H9 (cell line): ENCODE results near the gene MYO7B. TPM values are rescaled to one million over a fixed set of nuclear protein-coding genes. Genes with fewer than 3 reads are reported as not detected.

Experiments used
- DNase-seq: peaks from one replicate; pipeline ENCODE4 v3.0.0-alpha.2; 2017
- H2AFZ ChIP-seq: one replicate; pipeline ENCODE4 v1.6.1; 2013; ENCODE audit warnings: mild to moderate bottlenecking, low read length, control low read depth, moderate library complexity
- H2AK5ac ChIP-seq: 2 replicates; pipeline ENCODE4 v1.6.1; 2013; ENCODE audit warnings: low read length, control low read depth, mixed read lengths; ENCODE audit not compliant: insufficient read length
- H2BK120ac ChIP-seq: one replicate; pipeline ENCODE4 v1.6.1; 2013; ENCODE audit warnings: low read depth, mild to moderate bottlenecking, low read length, control low read depth, inconsistent platforms; ENCODE audit not compliant: poor library complexity, severe bottlenecking
- H2BK12ac ChIP-seq: 2 replicates; pipeline ENCODE4 v1.6.1; 2013; ENCODE audit warnings: low read length, control low read depth, mixed read lengths, low read depth; ENCODE audit not compliant: insufficient read length
- H2BK15ac ChIP-seq: 2 replicates; pipeline ENCODE4 v1.6.1; 2013; ENCODE audit warnings: low read depth, low read length, control low read depth
- H2BK20ac ChIP-seq: one replicate; pipeline ENCODE4 v1.6.1; 2013; ENCODE audit warnings: low read depth, mild to moderate bottlenecking, low read length, control low read depth, inconsistent platforms; ENCODE audit not compliant: poor library complexity, severe bottlenecking
- H2BK5ac ChIP-seq: 2 replicates; pipeline ENCODE4 v1.6.1; 2013; ENCODE audit warnings: low read length, control low read depth, mixed read lengths; ENCODE audit not compliant: insufficient read length
- H3K14ac ChIP-seq: 2 replicates; pipeline ENCODE4 v1.6.1; 2013; ENCODE audit warnings: low read length, control low read depth; ENCODE audit not compliant: insufficient read depth
- H3K18ac ChIP-seq: 2 replicates; pipeline ENCODE4 v1.6.1; 2013; ENCODE audit warnings: low read depth, mild to moderate bottlenecking, mixed read lengths, low read length, control low read depth; ENCODE audit not compliant: insufficient read length
- H3K23ac ChIP-seq: 2 replicates; pipeline ENCODE4 v1.6.1; 2013; ENCODE audit warnings: low read length, control low read depth, mixed read lengths, low read depth; ENCODE audit not compliant: insufficient read length
- H3K23me2 ChIP-seq: 2 replicates; pipeline ENCODE4 v1.6.1; 2013; ENCODE audit warnings: low read depth, mild to moderate bottlenecking, mixed read lengths, low read length, control low read depth; ENCODE audit not compliant: insufficient read length, poor library complexity, severe bottlenecking
- H3K27ac ChIP-seq: 2 replicates; pipeline ENCODE4 v1.5.1; 2013; ENCODE audit warnings: low read length, control low read depth, mixed read lengths, low read depth; ENCODE audit not compliant: insufficient read length
- H3K27me3 ChIP-seq: 2 replicates; pipeline ENCODE4 v1.6.1; 2013; ENCODE audit warnings: low read length, control low read depth, inconsistent platforms; ENCODE audit not compliant: insufficient read depth
- H3K4ac ChIP-seq: 2 replicates; pipeline ENCODE4 v1.6.1; 2013; ENCODE audit warnings: low read depth, mild to moderate bottlenecking, control low read depth, inconsistent platforms, low read length, moderate library complexity
- H3K4me1 ChIP-seq: 2 replicates; pipeline ENCODE4 v1.6.1; 2013; ENCODE audit warnings: low read length, control low read depth, inconsistent platforms; ENCODE audit not compliant: insufficient read depth
- H3K4me2 ChIP-seq: 2 replicates; pipeline ENCODE4 v1.6.1; 2013; ENCODE audit warnings: low read length, control low read depth, mixed read lengths; ENCODE audit not compliant: insufficient read length, insufficient read depth
- H3K56ac ChIP-seq: 2 replicates; pipeline ENCODE4 v1.6.1; 2013; ENCODE audit warnings: low read depth, mild to moderate bottlenecking, mixed read lengths, low read length, control low read depth; ENCODE audit not compliant: insufficient read length
- H3K79me1 ChIP-seq: 2 replicates; pipeline ENCODE4 v1.6.1; 2013; ENCODE audit warnings: low read depth, mild to moderate bottlenecking, moderate library complexity, low read length, control low read depth, inconsistent platforms; ENCODE audit not compliant: insufficient read depth, poor library complexity, severe bottlenecking
- H3K79me2 ChIP-seq: 2 replicates; pipeline ENCODE4 v1.6.1; 2013; ENCODE audit warnings: low read length, control low read depth, inconsistent platforms; ENCODE audit not compliant: insufficient read depth
- H3K9ac ChIP-seq: 2 replicates; pipeline ENCODE4 v1.6.1; 2013; ENCODE audit warnings: low read length, control low read depth, mixed read lengths; ENCODE audit not compliant: insufficient read length; ENCODE audit errors: extremely low read depth
- H3K9me3 ChIP-seq: one replicate; pipeline ENCODE4 v1.6.1; 2013; ENCODE audit warnings: low read depth, low read length, inconsistent platforms; ENCODE audit not compliant: control insufficient read depth
- H3T11ph ChIP-seq: one replicate; pipeline ENCODE4 v1.6.1; 2013; ENCODE audit warnings: mild to moderate bottlenecking, low read length, control low read depth, inconsistent platforms
- H4K20me1 ChIP-seq: one replicate; pipeline ENCODE4 v1.6.1; 2013; ENCODE audit not compliant: control insufficient read depth, insufficient read length, insufficient read depth
- H4K5ac ChIP-seq: 2 replicates; pipeline ENCODE4 v1.6.1; 2013; ENCODE audit warnings: low read depth, mild to moderate bottlenecking, mixed read lengths, low read length, control low read depth; ENCODE audit not compliant: insufficient read length
- H4K8ac ChIP-seq: replicated peaks from 2 replicates; pipeline ENCODE4 v1.6.1; 2013; ENCODE audit warnings: low read length, control low read depth, mixed read lengths, low read depth; ENCODE audit not compliant: insufficient read length
- H4K91ac ChIP-seq: 2 replicates; pipeline ENCODE4 v1.6.1; 2013; ENCODE audit warnings: low read depth, mild to moderate bottlenecking, moderate library complexity, mixed read lengths, low read length, control low read depth; ENCODE audit not compliant: insufficient read length
- H3K27ac Mint-ChIP-seq, 3 experiments: 2 replicates in 2 of 3; 3 replicates in 1 of 3; pipeline ENCODE4 v1.8.0; 2020 to 2021; ENCODE audit warnings: mixed read lengths in 3 of 3, mild to moderate bottlenecking in 1 of 3, moderate library complexity in 1 of 3
- H3K27me3 Mint-ChIP-seq: 2 replicates; pipeline ENCODE4 v1.8.0; 2021; ENCODE audit warnings: low read depth, mild to moderate bottlenecking, moderate library complexity, mixed read lengths
- H3K36me3 Mint-ChIP-seq, 3 experiments: 2 replicates in 2 of 3; 3 replicates in 1 of 3; pipeline ENCODE4 v1.8.0; 2020 to 2021; ENCODE audit warnings: low read depth in 3 of 3, mixed read lengths in 3 of 3; ENCODE audit not compliant: insufficient read depth in 1 of 3
- H3K4me1 Mint-ChIP-seq, 2 experiments: 2 replicates each; pipeline ENCODE4 v1.8.0; 2020; ENCODE audit warnings: mixed read lengths in 2 of 2
- H3K4me3 Mint-ChIP-seq, 2 experiments: 2 replicates in 1 of 2; 3 replicates in 1 of 2; pipeline ENCODE4 v1.8.0; 2020 to 2021; ENCODE audit warnings: mild to moderate bottlenecking in 2 of 2, mixed read lengths in 2 of 2, moderate library complexity in 1 of 2
- H3K9me3 Mint-ChIP-seq, 2 experiments: 2 replicates in 1 of 2; 3 replicates in 1 of 2; pipeline ENCODE4 v1.8.0; 2020; ENCODE audit warnings: mild to moderate bottlenecking in 2 of 2, mixed read lengths in 2 of 2, moderate library complexity in 1 of 2
- WGBS: extraction: QIAGEN DNeasy Blood & Tissue Kit; methylation state at CpG from one replicate; pipeline ENCODE4 v1.1.7; 2013; ENCODE audit warnings: missing lambda C conversion rate, low lambda C conversion rate, mixed read lengths; ENCODE audit not compliant: insufficient read length; ENCODE audit errors: extremely low coverage; 5-methylcytosine and 5-hydroxymethylcytosine counted together
- total RNA-seq: library from RNA; stranded (reverse); gene quantifications from 2 replicates; pipeline ENCODE4 v1.2.1, GENCODE V29; 2021
- TF ChIP-seq, protein P1 (sequence below): fragments of 200-600 bp; sonication (generic); conservative IDR thresholded peaks from 3 replicates; pipeline ENCODE4 v1.8.0; 2021; ENCODE audit warnings: antibody characterized with exemption, mild to moderate bottlenecking

The MYO7B gene
- total RNA-seq, 1 experiment from 2014 or later, result not detected

DNA sequence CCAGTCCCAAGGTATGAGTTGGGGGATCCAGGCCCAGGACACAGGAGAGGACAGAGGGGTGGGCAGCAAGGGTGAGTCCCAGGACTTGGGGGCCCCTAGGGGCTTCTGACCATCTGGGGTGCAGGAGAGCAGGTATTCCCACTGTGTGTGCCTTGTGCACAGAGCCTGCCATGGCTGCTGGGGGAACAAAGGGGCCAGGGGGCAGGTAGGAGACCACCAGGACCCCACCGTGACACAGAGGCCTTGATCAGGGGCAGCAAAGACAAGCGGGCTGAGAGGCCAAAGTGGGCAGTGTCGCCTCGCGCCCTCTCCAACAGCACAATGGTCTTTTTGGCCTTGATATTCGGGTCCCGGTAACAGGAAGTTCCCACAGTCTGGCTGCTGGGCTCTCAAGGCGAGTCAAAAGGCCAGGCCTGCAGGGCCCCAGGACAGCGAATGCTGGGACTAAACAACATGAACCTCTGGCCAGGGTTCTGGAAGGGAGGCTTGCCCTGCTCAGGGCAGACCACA, 98.1 kb downstream of the MYO7B start:
- TF ChIP-seq, protein P1, sequence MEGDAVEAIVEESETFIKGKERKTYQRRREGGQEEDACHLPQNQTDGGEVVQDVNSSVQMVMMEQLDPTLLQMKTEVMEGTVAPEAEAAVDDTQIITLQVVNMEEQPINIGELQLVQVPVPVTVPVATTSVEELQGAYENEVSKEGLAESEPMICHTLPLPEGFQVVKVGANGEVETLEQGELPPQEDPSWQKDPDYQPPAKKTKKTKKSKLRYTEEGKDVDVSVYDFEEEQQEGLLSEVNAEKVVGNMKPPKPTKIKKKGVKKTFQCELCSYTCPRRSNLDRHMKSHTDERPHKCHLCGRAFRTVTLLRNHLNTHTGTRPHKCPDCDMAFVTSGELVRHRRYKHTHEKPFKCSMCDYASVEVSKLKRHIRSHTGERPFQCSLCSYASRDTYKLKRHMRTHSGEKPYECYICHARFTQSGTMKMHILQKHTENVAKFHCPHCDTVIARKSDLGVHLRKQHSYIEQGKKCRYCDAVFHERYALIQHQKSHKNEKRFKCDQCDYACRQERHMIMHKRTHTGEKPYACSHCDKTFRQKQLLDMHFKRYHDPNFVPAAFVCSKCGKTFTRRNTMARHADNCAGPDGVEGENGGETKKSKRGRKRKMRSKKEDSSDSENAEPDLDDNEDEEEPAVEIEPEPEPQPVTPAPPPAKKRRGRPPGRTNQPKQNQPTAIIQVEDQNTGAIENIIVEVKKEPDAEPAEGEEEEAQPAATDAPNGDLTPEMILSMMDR, result no peak
- Histone ChIP-seq H3K14ac (no peak overlapping the region; the same call in 1 of the 2 replicates), H3K9ac (no peak overlapping the region), H3K18ac (no peak overlapping the region), H3K4me2 (no peak overlapping the region), H3K9me3 (no peaks in the 10 kb centered on the region), H2BK20ac (no peak overlapping the region), H2BK120ac (no peak overlapping the region), H2AK5ac (no peak overlapping the region), H4K20me1 (no peaks in the 10 kb centered on the region), H3K23me2 (no peaks in the 10 kb centered on the region), H2BK5ac (no peak overlapping the region), H4K5ac (no peak overlapping the region), H3K79me1 (no peaks in the 10 kb centered on the region), H2BK12ac (no peak overlapping the region), H3K27me3 (no peaks in the 10 kb centered on the region), H2BK15ac (no peak overlapping the region), H3K79me2 (no peaks in the 10 kb centered on the region), H4K8ac (no peak overlapping the region), H3K56ac (no peak overlapping the region), H4K91ac (no peak overlapping the region), H2AFZ (no peak overlapping the region), H3K27ac (no peak overlapping the region), H3K23ac (no peak overlapping the region), H3K4ac (no peak overlapping the region), H3K4me1 (no peaks in the 10 kb centered on the region), H3T11ph (no peak overlapping the region)
- Mint-ChIP-seq H3K36me3 (no peaks in the 10 kb centered on the region), H3K27me3 (no peaks in the 10 kb centered on the region), H3K4me3 (no peak overlapping the region), H3K4me1 (peaks cover 8% of the 10 kb centered on the region in 2 experiments), H3K27ac (no peak overlapping the region), H3K9me3 (no peaks in the 10 kb centered on the region)
- DNase-seq, result no peak
- no CpG with 5 or more reads among the region's 9 CpGs for WGBS
